Measurements from ENCODE around the gene PRAF2. TPM values are rescaled to one million over a fixed set of nuclear protein-coding genes. Genes with fewer than 3 reads are reported as not detected.

Gene PRAF2
- total RNA-seq, 3 donors from 2014 or later = 5.9 to 18.4 (median 6.6) TPM

GRCh38 chrX:49116076-49116475 lies 42.3 kb upstream of the PRAF2 start:
- TF ChIP-seq POLR2A (IDR thresholded peaks at IDR 0.05) (no peak), CTCF (IDR thresholded peaks at IDR 0.05) (no peak), POLR2AphosphoS5 (IDR thresholded peaks at IDR 0.05) (no peak)
- Histone ChIP-seq H3K9me3 (no peaks in the 10 kb centered on the region), H3K4me1 (no peaks in the 10 kb centered on the region), H3K36me3 (no peaks in the 10 kb centered on the region), H3K4me3 (no peak overlapping the region), H3K27ac (no peak overlapping the region), H3K27me3 (peaks cover 0 to 10% of the 10 kb centered on the region in 2 donors)
- no peak for DNase-seq (ENCODE audit: low spot score in 2 of 2)
- intact Hi-C loops (cut with DNase I; ENCODE audit: low total_unique reads) = no loop called here

- H3K27ac ChIP-seq = peak overlapping the region; percentile 40 to 62
- no peak for TF ChIP-seq CTCF (IDR thresholded peaks at IDR 0.05)
- no peak for TF ChIP-seq POLR2AphosphoS5 (IDR thresholded peaks at IDR 0.05)
- no peak for TF ChIP-seq POLR2A (IDR thresholded peaks at IDR 0.05)
- no peaks in the 10 kb centered on the region for H3K4me1 ChIP-seq
- no peak overlapping the region for H3K4me3 ChIP-seq
- no peaks in the 10 kb centered on the region for H3K9me3 ChIP-seq
- DNase-seq (ENCODE audit: low spot score in 2 of 2) = peak in 1 of 2 donors; percentile 26
- intact Hi-C loops (cut with DNase I; ENCODE audit: low total_unique reads) = loop anchor here (5.0 kb wide), 1 partner anchor 976 kb away; no protein-coding TSS in a partner anchor
- H3K27me3 ChIP-seq = peaks cover 0 to 18% of the 10 kb centered on the region in 2 donors
- no peaks in the 10 kb centered on the region for H3K36me3 ChIP-seq
Observed at GRCh38 chrX:49111791-49112190, 38.0 kb upstream of the PRAF2 start.

- Histone ChIP-seq H3K4me1 (no peaks in the 10 kb centered on the region), H3K9me3 (no peaks in the 10 kb centered on the region), H3K36me3 (no peaks in the 10 kb centered on the region), H3K4me3 (no peak overlapping the region), H3K27me3 (peaks cover 0 to 22% of the 10 kb centered on the region in 2 donors), H3K27ac (no peak overlapping the region)
- no peak for TF ChIP-seq CTCF (IDR thresholded peaks at IDR 0.05)
- no peak for TF ChIP-seq POLR2A (IDR thresholded peaks at IDR 0.05)
- intact Hi-C loops (cut with DNase I; ENCODE audit: low total_unique reads) = loop anchor here (5.0 kb wide), 1 partner anchor 977 kb away; no protein-coding TSS in a partner anchor
- DNase-seq (ENCODE audit: low spot score in 2 of 2) = no peak
Observed at GRCh38 chrX:49110417-49110816, 36.6 kb upstream of the PRAF2 start.

GRCh38 chrX:49108641-49109040 lies 34.8 kb upstream of the PRAF2 start:
- H3K4me1 ChIP-seq = no peaks in the 10 kb centered on the region
- no peak for DNase-seq (ENCODE audit: low spot score in 2 of 2)
- peaks cover 0 to 22% of the 10 kb centered on the region in 2 donors for H3K27me3 ChIP-seq
- no peak overlapping the region for H3K4me3 ChIP-seq
- no peaks in the 10 kb centered on the region for H3K9me3 ChIP-seq
- H3K36me3 ChIP-seq = no peaks in the 10 kb centered on the region
- TF ChIP-seq CTCF (IDR thresholded peaks at IDR 0.05) (no peak), POLR2AphosphoS5 (IDR thresholded peaks at IDR 0.05) (no peak), POLR2A (IDR thresholded peaks at IDR 0.05) (no peak)
- intact Hi-C loops (cut with DNase I; ENCODE audit: low total_unique reads) = no loop called here
- H3K27ac ChIP-seq = no peak overlapping the region

GRCh38 chrX:49106930-49107329 lies 33.1 kb upstream of the PRAF2 start:
- DNase-seq (ENCODE audit: low spot score in 2 of 2) = no peak
- H3K27me3 ChIP-seq = peaks cover 0 to 12% of the 10 kb centered on the region in 2 donors

More at GRCh38 chrX:49106930-49107329, 33.1 kb upstream of the PRAF2 start:
- no peaks in the 10 kb centered on the region for H3K9me3 ChIP-seq
- no peak overlapping the region for H3K27ac ChIP-seq
- intact Hi-C loops (cut with DNase I; ENCODE audit: low total_unique reads) = no loop called here
- H3K4me3 ChIP-seq = no peak overlapping the region
- no peak for TF ChIP-seq POLR2A (IDR thresholded peaks at IDR 0.05)
- peak in 1 of 3 donors; percentile 26 for TF ChIP-seq CTCF (IDR thresholded peaks at IDR 0.05)
- TF ChIP-seq POLR2AphosphoS5 (IDR thresholded peaks at IDR 0.05) = no peak
- no peaks in the 10 kb centered on the region for H3K36me3 ChIP-seq
- no peaks in the 10 kb centered on the region for H3K4me1 ChIP-seq
